IPS-NIHi7 (cell line): ENCODE data around the gene EML4.

Source experiments
- DNase-seq: peaks from one replicate; pipeline ENCODE4 v3.0.0; 2012; ENCODE audit warnings: mixed read lengths; ENCODE audit errors: extremely low spot score

The EML4 gene

DNA sequence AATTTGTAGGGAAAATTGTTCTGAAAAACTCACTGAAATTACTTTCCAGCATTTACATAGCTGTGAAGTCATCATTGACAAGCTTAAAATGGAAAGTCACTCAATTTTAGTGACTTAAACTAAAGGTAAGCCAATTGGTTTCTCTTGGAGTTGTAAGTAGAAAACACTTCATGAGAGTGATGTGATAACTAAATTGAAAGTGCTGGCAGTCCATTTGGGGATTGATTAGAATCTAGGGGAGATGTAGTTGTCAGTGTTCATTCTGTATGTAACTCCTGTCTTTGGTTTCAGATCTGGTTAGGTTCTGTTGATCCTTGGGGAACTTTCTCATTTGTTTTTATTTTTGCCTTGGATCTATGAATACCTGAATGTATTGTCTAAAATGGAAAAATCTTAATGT, 138.0 kb downstream of the EML4 start:
- DNase-seq: no peak

DNA sequence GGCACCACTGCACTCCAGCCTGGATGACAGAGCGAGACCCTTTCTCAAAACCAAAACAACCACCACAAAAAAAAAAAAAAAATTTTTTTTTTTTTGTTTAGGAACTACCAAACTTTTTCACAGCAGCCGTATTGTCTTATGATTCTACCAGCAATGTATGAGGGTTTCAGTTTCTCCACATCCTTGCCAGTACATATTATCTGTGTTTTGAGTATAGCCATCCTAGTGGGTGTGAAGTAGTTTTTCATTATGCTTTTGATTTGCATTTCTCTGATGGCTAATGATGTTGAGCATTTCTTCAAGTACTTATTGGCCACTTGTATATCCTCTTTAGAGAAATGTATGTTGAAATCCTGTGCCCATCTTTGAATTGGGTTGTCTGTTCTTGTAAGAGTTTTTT, 140.2 kb downstream of the EML4 start:
- DNase-seq: no peak

DNA sequence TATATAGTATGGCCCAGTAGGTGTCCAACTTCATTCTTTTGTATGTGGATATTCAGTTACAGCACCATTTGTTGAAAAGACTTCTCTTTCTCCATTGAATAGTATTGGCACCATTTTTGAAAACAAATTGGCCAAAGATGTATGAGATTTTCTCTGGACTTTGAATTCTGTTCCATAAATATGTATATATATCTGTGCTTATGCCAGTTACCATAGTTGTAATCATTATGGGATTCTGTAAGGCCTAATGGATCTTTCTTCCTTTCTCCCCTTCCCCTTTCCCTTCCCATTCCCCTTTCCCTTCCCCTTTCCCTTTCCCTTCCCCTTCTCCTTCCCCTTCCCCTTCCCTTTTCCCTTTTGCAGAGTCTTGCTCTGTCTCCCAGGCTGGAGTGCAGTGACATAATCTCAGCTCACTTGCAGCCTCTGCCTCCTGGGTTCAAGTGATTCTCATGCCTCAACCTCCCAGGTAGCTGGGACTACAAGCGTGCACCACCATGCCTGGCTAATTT, 140.9 kb downstream of the EML4 start:
- DNase-seq: no peak

DNA sequence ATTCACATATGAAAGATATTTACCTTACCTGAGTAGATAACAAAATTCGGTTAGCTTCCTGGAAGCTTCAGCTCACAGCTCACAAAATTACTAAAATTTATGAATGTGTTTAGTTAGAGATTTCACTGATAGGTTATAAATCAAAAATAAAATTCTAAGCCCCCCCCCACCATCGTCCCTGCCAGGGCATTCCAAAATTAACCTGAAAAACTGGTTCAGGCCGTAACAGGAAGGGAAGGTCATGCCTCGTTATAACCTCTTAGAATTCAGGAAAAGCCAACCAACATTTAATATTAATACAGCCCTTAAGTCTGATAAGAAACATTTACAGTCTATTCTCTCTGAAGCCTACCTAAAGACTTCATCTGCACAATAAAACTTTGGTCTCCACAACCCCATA, 143.0 kb downstream of the EML4 start:
- no peak for DNase-seq

DNA sequence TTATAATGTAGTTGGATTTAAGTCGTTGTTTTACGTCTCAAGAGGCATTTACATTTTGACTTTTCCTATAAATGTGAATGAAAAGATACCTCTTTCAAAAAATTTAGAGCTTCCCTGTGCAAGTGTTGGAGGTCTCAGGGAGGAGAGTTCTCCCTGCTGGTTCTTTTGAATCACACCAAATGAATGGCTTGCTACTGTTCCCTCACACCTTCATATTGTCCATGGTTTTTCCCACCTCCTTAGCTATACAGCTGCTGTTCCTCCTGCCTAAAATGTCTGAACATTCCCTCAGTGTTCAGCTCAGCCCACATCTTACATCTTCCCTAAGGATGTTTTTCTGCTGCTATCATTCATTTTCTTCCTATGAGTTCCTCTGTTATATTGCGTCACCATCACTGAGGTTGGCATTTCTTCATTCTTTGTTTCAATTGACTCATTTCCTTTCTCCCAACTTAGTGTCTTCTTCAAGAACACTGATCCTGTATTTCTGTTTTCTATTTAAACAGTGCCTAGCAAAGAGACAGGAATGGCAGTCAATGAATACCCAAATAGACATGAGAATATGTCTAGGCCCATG, 145.8 kb downstream of the EML4 start:
- no peak for DNase-seq

DNA sequence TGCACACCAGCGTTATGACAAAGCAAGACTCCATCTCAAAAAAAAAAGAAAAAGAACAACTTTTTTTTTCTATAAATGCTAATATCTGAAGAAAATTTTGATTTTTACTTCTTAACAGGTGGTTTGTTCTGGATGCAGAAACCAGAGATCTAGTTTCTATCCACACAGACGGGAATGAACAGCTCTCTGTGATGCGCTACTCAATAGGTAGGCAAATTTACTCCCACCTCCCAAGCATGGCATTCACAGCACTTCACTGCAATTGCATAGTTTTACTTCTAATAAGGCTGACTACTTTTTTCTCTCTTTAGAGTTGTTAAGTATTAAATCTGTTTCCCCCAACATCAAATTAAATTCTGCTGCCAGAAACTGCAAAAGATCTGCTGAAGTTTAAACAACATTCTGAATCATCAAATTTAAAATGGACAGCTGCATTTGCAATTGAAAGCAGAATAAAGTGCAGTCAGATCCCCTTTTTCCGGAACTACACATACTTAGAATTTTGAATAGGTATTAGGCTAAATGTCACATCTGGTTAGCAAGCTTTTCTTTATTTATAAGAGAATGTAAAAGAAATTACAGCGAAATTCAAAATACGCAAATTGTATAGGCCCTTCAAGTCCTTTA, 146.8 kb downstream of the EML4 start:
- no peak for DNase-seq

DNA sequence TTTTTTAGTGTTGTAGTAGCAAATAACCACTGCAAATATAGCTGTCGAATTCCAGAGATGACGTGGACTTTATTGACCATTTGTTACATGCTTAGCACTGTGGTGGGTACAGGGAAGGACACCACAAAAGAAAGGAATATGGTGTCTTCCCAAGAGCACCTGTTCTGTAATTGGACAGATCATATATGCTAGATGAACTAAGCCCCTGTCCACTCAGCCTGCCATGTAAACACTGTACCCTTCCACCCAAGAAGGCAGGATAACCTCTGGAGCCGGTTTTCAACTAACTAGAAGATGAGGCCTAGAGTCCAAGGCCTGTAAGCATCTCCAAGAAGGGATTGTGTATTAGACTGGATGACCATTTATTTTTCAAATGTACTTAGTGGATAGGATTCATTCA, 147.8 kb downstream of the EML4 start:
- DNase-seq: no peak

DNA sequence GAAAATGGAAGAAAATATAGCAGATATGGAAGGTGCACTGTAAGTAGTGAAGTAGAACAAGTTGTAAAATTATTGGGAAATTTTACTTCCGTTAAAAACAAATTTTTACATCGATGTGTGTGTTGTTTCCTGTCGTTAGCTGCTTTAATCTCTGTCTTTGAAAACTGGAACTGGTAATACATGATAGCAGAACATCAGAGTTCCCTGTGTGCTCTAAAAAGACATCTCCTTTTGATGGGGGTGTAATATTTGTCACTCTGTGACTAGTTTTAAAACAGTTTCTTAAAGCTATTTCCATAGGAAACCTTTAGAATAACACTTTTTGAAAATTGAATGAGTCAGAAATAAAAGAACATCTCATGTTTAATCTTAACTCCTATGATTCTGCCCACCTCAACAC, 148.3 kb downstream of the EML4 start:
- DNase-seq: no peak

DNA sequence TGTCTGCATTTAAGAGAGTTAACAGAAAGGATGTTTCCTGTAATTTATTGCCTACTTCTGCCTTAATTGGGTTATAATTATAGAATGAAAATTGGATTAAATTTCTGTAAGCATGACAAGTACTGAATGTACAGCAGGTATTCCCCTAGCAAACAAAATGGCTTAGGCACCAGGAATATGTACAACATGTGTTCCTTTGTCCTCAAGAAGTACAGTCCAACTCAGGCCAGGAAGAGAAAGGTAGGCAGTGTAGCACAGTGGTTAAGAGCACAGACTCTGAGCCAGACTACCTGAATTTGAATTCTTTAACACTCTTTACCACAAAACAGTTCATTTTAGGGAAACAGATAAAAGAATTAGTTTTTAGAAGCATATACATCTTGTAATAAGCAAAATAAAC, 148.8 kb downstream of the EML4 start:
- no peak for DNase-seq

DNA sequence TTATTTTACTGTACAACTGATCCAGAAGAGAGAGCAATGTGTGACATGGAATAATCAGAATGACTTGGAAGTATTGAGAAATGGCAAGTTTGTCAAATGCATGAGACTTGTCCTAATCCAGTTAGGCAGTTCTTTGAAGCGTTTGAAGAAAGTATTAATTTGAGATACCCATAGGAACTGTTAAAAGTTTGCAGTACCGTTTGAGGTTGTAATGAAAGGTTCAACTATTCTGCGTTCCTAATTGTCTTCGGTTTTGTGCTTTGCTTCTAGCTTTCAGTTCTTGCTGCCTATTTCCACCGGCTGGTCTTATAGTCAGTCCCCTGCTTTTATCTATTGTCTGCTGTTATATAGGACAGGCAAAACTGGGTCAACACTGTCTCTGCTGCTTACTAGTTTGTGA, 150.1 kb downstream of the EML4 start:
- DNase-seq: no peak

DNA sequence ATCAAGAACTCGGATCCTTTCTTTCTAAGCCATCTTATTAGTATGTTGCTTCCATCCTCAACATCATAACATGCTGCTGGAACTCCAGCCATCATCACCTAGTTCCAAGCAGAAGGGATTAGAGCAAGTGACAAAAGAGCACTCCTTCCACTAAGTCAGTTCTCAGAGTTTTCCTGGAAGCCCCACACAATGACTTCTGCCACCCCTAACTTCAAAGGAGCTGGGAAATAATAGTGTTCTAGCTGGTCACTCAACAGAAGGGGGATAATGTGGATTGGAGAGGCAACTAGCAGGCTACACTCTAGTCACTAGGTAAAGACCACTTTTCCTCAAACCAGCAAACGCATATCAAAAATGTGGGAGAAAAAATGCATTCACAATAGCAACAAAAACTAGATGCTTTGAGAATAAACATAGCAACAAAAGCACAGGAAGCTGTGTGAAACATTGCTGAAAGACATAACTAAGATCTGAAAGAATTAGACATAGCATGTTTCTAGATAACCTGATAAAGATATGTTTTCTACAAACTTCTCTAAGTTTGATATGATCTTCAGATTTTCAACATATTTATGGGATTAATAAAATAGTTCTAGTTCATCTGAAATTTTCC, 152.4 kb downstream of the EML4 start:
- no peak for DNase-seq

DNA sequence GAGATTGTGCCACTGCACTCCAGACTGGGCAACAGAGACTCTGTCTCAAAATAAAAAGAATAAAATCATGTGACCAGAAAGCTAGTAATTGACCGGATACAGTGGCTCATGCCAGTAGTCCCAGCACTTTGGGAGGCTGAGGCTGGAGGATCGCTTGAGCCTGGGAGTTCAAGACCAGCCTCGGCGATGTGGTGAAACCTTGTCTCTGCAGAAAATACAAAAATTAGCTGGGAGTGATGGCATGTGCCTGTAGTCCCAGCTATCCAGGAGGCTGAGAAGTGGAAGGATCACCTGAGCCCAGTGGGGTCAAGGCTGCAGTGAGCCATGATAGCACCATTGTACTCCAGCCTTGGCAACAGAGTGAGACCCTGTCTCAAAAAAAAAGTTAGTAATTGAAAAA, 155.1 kb downstream of the EML4 start:
- DNase-seq: no peak

DNA sequence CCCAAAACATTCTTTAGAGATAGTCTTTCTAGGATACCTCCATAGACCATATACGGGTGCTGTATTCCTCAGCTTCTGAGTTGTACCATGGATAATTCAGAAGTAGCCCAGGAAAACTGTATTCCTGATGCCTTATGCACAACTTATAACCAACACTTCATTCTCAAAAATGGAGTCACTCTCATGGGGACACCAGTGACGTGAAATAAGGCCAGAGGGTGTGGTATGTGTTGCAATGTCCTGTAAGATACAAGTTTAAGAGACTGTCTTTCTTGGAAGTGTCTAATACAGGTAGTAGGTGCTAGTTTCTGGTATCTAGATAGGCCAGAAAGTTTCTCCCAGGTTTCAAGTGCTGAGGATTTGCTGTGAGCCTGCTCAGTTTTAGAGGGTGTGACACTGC, 155.8 kb downstream of the EML4 start:
- DNase-seq: no peak

DNA sequence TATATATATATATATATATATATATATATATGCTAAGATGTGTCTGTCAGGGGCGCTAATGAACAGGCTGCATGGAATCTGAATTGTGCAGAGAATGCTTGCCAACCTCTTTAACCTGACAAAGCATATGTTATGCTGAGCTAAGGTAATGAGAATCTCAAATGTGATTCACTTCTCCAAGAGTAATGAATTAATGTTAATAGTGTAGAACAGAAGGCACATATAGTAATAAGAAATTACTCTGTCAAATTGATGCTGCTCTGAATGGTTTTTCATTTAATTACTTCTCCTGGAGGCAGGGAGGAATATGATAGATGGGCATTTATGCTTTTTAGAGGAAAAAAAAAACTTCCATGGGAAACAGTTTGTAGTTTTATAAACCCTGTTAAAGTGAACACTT, 156.5 kb downstream of the EML4 start:
- DNase-seq: no peak

DNA sequence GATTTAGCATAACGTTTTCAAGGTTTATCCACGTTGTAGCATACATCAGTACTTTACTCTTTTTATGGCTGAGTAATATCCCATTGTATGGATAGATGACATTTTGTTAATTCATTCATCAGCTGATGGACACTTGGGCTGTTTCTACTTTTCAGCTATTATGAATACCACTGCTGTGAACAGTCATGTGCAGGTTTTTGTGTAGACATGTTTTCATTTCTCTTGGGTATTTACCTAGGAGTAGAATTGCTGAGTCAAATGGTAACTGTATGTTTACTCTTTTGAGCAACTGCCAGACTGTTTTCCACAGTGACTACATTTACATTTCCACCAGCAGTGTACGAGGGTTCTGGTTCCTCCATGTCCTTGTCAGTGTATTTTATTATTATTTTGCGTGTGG, 158.0 kb downstream of the EML4 start:
- DNase-seq: no peak

DNA sequence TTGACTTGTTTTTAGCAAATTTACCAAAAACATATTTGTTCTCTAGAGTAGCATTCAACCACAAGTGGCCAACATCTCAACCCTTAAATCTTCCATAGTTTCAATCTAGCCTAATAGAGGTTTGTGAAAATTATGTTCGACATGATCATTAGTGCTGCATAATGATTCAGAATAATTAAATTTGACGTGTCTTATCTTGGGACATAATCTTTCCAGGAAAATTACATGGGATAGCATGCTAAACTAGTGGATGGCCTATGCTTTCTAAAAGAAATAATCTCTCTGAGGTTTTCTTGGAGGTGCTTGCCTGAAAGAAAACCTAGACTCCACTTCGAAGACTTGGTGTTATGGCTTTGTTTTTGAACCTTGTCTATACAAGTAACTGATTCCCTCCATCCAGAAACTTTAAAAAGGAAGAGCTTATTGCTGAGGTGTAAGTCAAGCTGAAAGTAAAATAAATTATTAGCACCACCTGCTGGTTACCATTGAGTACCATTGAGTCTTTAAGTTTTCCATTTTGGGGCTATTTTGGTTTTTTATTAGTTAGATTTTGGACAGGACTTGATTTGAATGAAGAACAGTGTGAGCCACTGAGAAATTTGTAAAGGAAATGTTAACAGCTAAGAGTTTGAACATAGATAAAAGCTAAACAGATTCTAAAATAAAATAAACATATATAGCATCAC, 159.1 kb downstream of the EML4 start:
- DNase-seq: no peak

DNA sequence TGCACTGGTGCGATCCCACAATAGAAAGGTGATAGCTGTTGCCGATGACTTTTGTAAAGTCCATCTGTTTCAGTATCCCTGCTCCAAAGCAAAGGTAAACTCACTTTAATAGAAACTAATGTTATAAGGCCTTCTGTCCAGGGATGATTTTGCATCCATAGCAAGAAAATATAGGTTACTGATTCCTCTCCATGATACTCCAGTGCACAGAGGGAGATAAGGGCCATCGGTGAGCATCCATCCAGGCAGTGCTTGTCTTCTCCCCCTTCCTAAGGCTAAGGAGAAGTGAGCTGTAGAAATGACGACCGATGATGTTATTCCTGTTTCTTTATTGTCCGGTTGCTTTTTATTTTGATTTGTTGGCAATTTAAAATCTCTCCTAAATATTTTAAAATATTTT, 159.8 kb downstream of the EML4 start:
- DNase-seq: no peak

DNA sequence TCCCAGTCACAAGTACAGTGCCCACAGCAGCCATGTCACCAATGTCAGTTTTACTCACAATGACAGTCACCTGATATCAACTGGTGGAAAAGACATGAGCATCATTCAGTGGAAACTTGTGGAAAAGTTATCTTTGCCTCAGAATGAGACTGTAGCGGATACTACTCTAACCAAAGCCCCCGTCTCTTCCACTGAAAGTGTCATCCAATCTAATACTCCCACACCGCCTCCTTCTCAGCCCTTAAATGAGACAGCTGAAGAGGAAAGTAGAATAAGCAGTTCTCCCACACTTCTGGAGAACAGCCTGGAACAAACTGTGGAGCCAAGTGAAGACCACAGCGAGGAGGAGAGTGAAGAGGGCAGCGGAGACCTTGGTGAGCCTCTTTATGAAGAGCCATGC, 160.6 kb downstream of the EML4 start:
- no peak for DNase-seq

DNA sequence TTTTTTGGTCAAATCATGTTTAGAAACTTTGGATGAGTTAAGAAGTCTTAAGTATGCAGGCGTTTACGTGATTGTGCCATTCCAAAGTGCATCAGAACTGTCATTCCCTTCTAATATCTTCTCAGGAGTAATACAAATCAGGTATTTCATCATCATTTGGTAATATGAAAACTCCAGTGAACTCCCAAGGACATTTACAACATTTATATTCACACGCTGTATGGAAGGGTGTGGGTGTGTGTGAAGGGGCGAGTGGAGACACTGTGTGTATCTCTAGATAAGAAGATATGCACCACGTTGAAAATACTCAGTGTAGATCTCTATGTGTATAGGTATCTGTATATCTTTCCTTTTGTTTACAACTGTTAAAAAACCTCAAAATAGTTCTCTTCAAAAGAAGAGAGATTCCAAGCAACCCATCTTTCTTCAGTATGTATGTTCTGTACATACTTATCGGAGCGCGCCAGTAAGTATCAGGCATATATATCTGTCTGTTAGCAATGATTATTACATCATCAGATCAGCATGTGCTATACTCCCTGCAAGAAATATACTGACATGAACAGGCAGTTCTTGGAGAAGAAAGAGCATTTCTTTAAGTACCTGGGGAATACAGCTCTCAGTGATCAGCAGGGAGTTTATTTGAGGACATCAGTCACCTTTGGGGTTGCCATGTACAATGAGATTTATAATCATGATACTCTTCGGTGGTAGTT, 162.6 kb downstream of the EML4 start:
- DNase-seq: no peak

DNA sequence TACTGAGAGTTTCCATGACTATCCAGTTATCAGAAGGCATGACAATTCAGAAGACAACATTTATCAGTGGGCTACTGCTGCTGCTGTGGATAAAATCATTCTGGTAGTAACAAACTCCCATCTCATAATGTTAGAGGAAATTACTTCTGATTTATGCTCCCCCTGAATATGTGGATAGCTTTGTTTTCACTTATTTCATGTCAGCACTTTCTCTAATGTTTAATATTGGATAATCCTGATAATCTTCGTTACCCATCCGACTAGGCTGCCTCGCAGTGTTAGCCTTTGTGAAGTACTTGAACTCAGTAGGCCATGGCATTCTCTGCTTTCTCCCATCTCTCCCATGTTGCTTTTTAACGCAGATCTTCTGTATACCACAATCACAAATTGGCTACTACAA, 163.4 kb downstream of the EML4 start:
- no peak for DNase-seq

DNA sequence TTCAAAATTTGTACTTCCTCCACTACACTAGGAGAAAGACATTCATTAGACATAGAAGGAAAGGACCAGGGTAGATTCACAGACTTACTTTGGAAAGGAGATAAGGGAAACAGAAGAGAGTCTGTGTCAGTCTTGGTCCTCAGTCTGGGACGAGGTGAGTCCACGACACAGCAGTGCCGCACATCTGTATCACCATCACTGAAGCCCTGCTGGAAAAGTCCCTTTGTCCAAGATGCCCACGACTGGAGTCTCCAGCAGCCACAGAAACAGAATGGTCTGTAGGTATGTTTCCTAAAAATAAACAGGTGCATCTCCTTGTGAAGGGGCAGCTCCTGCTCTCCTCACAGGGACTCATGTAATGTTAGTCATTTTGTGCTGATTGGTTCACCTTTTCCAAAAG, 164.4 kb downstream of the EML4 start:
- no peak for DNase-seq

DNA sequence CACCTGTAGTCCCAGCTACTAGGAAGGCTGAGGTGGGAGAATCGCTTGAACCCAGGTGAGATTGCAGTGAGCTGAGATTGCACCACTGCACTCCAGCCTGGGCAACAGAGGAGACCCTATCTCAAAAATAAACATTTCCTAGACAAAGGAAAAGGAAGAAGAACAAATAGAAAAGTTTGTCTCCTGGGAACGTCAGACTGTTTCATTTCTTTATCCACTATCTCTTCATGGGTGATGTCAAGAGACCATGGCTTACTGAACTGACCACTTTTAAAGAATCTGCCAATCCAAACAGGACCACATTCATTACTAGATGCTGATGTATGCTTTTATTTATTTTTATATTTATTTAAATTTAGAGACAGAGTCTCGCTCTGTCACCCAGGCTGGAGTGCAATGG, 165.1 kb downstream of the EML4 start:
- DNase-seq: no peak
